ENCODE measurements around the gene GRIK4.

- TF ChIP-seq, protein P1, sequence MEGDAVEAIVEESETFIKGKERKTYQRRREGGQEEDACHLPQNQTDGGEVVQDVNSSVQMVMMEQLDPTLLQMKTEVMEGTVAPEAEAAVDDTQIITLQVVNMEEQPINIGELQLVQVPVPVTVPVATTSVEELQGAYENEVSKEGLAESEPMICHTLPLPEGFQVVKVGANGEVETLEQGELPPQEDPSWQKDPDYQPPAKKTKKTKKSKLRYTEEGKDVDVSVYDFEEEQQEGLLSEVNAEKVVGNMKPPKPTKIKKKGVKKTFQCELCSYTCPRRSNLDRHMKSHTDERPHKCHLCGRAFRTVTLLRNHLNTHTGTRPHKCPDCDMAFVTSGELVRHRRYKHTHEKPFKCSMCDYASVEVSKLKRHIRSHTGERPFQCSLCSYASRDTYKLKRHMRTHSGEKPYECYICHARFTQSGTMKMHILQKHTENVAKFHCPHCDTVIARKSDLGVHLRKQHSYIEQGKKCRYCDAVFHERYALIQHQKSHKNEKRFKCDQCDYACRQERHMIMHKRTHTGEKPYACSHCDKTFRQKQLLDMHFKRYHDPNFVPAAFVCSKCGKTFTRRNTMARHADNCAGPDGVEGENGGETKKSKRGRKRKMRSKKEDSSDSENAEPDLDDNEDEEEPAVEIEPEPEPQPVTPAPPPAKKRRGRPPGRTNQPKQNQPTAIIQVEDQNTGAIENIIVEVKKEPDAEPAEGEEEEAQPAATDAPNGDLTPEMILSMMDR (IDR thresholded peaks at IDR 0.05) = no peak
- TF ChIP-seq POLR2A (IDR thresholded peaks at IDR 0.05) (no peak), POLR2AphosphoS5 (IDR thresholded peaks at IDR 0.05) (no peak), EP300 (IDR thresholded peaks at IDR 0.05) (no peak)
These were observed 10.5 kb downstream of the GRIK4 start for GRCh38 chr11:120522021-120522420.
